Right forelimb (tissue), 1 donor: ENCODE data around the gene PIN1.
"Not testable (repeated sequence)": the region's sequence is repeated elsewhere in the genome, so short reads cannot be mapped to it uniquely, and the experiment has no call there.

Source experiments
- DNase-seq: peaks from one replicate; pipeline ENCODE4 v3.0.0-alpha.2; 2018

PIN1 gene

DNA sequence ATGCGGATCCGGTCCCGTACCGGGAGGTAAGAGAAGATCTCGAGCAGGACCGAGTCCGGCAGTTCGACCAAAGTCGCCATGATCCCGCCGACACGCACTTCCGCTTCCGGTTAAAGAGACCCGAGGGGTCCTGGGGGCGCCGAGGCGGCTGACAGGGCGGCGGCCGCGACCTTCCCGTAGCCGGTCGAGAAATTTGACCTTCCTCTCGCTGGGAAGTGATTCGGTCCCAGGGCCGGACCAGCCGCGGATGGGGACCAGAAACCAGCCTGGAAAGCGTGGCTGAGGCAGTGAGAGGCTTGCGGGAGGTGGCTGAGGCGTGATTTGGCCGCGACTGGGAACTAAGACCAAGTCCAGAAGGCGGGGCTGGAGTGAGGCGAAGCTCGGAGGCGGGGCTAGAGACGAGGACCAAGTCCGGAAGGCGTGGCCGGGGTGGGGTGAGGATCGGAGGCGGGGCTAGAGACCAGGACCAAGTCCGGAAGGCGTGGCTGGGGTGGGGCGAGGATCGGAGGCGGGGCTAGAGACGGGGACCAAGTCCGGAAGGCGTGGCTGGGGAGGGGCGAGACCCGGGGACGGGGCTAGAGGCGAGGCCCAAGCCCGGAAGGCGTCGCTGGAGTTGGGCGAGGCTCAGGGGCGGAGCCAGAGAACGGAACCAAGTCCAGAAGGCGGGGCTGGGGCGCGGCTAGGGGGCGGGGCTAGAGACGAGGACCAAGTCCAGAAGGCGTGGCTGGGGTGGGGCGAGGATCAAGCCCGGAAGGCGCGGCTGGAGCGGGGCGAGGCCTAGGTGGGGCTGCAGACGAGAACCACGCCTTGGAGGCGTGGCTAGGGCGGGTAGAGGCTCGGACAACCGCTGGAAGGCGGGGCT lies 16.2 kb upstream of the PIN1 start, which contains the start of gene FBXL12:
TSS of gene FBXL12 (minus strand) at position 346 of the 862 bp plus-strand sequence. CDS start at position 80, 266 bp downstream.
- DNase-seq = peak; percentile 100

DNA sequence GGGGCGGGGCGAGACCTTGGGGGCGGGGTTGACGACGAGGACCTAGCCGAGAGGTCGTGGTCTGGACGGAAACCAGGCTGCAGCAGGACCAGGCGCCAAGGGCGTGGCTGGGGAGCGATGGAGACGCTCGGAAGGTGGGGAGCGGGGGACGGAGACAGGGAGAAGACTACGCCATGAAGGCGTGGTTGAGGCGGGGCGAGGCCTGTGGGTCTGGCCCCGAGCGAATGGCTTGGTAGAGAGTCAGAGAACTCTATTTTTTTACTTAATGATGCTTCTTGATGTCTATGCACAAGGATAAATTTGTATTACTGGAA lies 15.6 kb upstream of the PIN1 start:
- DNase-seq = no peak

DNA sequence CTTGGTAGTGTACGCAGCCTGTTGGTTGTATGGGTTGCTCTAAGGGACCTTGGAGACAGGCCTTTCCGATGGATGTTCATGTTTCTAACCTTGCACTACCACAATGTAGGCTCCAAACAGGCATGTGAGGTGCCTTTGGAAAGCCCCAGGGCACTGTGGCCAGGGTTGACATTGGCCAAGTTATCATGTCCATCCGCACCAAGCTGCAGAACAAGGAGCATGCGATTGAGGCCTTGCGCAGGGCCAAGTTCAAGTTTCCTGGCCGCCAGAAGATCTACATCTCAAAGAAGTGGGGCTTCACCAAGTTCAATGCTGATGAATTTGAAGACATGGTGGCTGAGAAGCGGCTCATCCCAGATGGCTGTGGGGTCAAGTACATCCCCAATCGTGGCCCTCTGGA lies 15.1 kb upstream of the PIN1 start:
- not testable (repeated sequence) for DNase-seq

DNA sequence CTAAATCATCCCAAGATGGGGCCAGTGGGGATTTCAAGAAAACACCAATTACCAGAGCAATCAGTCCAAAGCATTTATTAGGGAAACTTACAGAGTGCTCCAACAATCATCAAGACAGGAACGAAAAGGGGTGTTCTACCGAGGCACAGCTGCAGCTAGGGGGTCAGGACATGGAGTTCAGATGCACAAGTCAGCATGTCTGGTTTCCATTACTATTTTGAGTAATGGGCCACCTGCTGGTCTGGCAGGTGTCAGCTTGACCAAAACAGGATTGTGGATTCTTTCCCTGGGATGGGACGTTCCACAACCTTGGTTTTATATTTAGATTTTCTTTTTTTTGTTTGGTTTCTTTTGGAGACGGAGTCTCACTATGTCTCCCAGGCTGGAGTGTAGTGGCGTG lies 11.3 kb upstream of the PIN1 start:
- DNase-seq = no peak

DNA sequence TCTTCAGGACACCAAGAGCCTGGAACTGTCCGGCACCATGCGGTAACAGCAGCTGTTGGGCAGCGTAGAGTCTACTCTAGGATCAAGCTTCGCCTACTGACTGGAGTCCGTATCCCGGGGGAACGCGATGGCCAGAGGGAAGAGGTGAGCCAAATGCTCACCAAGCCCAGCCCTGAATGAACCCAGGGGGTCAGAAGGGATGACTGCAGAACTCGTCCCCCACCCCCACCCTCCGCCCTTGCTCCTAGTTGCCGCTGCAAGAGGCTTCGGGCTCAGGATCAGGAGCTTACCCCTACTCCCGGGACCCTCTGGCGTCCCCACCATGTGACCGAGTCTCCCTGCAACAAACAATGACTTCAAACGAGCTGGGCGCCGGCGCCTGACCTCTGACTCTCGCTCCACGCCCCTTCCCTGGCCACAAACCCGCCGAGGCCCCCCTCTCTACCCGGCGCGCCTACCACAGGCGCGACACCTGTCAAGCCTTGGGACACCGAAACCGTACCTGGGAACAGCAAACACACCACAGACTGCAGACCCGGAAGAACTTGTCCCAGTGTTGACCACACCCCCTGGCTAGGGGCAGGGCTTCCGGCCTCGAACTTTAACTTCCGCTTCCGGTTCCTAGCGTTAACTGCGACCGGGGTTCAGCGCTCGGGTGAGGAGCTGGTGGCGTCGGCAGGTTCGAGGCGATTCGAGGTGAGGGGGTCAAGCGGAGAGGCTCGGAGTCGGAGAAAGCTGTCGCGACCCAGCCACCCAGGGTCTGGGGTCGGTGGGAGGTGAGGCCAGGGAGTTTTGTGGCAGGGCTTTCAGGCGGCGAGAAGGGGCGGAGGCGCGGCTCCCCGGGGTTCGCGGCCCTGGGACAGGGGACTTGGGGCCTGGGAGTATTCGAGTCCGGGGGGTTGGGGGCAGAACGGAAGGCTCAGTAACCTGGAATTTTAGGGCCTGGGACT lies 7.6 kb upstream of the PIN1 start, which contains the start of gene UBL5:
TSS of gene UBL5 (plus strand) at position 630 of the 950 bp plus-strand sequence. CDS start 420 bp downstream, outside the sequence.
- peak; percentile 91 for DNase-seq

DNA sequence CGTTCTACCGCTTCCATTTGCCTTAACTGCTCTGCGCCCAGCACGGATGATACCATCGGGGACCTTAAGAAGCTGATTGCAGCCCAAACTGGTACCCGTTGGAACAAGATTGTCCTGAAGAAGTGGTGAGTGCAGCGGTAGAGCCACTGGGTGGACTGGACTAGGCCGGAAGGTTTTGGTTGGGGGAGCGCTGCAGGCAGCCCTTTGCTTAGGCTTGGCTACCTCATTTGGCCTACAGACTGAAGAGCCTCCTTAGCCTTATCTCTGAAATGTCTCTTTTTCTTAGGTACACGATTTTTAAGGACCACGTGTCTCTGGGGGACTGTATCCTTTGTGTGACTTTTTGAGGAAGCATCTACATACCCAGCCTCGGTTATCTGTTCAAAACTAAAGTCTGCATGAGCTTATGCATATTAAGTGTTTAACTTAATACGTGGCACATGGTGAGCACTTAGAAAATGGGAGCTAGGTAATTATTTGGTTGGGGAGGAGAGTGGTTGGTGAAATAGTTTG lies 6.5 kb upstream of the PIN1 start:
- no peak for DNase-seq

DNA sequence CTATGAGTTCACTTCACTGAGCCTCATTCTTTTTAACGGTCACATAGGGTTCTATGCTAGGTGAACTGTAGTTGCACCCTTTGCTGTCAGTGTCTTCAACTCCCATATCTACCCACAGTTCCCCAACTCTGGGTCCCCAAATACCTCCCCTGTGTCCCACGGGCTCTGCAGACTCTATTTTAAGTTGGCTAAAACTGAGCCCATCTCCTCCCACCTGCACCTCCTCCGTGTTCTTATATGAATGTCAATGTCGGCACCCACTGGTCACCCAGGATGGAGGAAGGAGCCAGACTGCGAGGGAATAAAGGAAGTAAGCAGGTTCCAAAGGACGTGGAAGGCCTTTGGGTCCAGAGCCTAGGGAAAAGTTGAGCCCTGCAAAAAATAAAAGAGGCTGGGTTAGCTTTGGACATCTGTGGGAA lies 802 bp upstream of the PIN1 start:
- DNase-seq = no peak

DNA sequence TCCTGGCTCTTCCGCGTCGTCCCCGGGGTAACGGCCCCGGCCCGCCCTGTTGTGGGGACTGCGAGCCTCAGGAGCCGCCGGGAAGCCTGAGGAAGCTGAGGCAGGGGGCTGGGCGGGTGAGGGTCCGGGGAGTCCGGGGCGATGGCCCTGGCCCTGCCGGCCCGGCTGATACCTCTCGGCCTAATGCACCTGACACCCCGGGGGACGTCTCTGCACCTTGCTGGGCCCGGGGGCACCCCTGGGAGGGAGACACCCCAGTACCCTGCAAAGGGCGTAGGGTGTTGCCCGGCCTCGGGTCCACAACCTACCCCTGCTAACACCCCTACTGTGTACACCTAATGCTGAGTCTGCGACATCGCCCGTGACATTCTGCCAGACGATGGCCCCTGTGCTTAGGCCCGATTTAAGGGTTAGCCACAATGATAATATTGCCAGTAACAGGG lies 410 bp downstream of the PIN1 start:
- DNase-seq = no peak

DNA sequence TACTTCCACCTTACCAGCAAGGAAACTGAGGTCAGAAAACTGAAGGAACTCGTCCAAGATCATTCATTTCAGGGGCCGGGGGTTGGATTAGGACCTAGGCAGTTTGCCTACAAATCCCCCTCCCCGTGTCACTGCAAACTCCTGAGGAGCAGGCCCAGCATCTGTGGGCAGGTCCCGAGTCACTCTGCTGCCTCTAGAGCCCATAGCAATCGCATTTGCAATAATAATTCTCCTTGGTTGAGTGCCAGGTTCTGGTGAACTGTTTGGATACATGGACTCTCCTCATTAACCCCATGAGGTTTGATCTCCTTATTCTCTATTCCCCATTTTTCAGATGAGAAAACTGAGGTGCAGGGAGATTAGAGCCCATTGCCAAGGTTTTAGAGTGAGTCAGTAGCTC lies 903 bp downstream of the PIN1 start:
- no peak for DNase-seq

DNA sequence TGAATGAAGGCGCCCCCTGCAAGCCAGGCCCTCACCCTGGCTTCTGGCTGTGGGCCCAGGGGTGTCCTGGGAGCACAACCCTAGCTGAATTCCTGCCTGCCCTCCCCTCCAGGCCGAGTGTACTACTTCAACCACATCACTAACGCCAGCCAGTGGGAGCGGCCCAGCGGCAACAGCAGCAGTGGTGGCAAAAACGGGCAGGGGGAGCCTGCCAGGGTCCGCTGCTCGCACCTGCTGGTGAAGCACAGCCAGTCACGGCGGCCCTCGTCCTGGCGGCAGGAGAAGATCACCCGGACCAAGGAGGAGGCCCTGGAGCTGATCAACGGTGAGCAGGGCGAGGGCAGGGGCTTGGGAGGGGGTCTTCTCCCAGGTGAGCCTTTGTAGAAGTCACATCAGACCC lies 3.2 kb downstream of the PIN1 start:
- no peak for DNase-seq

DNA sequence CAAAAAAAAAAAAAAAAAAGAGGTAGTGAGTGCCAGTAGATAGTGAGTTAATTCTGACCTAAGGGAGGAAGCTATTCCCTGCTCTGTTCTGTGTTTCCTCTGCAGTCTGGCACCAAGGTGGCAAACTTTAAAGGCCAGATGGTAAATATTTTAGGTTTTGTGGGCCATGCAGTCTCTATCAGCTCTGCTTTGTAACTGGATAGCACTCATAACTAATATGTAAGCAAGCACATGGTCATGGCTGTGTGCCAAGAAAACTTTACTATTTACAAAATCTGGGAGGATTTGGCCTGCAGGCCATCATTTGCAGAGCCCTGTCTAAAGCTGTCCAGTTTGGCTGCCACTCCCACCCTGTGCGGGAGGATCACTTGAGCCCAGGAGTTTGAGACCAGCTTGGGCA lies 4.3 kb downstream of the PIN1 start:
- DNase-seq = no peak

DNA sequence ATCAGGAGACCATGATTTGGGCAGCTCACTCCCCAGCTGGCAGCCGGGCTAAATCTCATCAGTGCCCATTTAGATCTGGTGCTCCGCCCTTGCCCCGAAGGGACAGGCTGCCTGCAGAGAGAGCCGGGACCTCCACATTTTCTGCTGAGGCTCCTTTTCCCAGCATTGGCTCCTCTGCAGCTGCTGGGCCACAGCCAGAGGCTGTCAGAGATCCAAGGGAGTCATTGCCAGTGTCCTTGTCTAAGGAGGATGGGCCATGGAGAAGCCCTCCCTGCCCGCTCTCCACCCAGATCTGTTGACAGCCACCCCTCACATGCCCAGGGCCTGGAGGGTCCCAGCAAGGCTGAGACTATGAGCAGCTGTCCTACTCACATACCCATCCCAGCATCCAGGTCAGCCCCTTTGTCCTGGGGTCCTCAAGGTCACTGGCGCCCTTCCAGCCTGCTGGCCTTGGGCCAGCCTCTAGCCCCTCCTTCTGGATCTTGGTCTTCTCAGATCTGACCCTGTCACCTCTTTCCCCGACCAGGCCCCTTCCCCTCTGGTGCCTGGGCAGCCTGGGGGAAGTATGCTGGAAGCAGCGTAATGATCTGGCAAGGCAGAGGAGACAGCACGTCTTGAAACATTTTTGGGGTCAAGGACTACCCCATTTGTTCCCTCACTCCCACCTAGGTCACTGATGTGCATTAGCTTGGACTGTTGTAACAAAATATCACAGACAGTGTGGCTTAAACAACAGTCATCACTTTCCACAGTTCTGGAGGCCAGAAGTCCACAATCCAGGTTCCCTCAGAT lies 7.9 kb downstream of the PIN1 start:
- no peak for DNase-seq

DNA sequence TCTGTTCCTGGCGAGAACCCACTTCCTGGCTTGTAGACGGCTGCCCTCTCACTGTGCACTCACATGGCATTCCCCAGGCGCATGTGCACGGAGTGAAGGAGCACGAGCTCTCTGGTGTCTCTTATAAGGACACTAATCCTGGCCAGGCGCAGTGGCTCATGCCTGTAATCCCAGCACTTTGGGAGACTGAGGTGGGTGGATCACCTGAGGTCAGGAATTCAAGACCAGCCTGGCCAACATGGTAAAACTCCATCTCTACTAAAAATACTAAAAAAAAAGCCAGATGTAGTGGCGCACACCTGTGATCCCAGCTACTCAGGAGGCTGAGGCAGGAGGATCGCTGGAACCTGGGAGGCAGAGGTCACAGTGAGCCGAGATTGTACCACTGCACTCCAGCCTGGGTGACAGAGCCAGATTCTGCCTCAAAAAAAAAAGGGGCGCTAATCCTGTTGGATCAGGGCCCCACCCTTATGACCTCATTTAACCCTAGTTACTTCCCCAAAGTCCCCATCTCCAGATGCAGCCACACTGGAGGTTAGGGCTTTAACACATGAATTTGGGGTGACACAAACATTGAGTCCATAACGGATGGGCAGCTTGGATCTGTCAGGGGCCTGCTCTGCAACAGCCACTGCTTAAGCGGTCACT lies 8.6 kb downstream of the PIN1 start:
- not testable (repeated sequence) for DNase-seq

DNA sequence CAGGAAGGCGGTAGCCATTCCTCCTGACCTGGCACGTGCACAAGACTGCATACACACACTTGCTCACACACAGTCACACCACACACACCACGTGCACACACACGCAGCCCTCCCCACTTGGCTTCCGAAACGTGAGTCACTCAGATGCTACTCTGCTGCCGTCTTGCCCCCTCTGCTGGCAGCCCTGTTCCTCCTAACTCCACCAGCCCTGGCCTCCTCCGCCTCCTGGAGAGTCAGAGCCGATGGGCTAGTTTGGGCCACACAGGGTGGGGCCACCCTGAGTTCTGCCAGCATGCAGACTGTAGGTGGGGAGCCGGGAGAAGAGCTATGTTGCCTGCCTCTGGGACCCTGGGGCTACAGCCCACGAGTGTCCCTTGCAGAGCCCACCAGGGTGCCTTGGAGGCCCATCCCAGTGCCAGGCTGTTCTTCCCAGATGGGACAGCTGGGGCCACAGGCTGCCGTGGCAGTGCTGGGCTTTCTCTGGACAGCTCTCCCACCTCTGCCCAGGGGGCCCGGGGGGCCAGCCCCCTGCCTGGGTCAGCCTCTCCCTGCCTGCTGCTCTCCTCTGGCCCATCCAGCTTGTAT lies 12.1 kb downstream of the PIN1 start:
- DNase-seq = no peak

DNA sequence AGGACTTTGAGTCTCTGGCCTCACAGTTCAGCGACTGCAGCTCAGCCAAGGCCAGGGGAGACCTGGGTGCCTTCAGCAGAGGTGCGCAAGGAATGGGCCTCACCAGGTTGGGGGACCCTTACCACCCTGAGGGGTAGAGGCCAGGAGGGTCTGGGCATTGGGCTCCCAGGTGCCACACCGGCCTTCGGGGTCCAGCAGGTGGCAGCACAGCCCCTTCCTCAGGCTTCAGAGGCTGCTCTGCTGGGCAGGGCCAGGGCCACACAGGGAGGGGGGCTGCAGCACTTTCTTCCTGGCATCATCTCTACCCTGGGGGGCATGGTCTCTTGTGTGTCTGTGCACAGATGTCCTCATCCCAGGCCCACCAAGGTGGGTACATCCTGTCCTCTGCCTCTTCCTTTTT lies 12.9 kb downstream of the PIN1 start:
- no peak for DNase-seq

DNA sequence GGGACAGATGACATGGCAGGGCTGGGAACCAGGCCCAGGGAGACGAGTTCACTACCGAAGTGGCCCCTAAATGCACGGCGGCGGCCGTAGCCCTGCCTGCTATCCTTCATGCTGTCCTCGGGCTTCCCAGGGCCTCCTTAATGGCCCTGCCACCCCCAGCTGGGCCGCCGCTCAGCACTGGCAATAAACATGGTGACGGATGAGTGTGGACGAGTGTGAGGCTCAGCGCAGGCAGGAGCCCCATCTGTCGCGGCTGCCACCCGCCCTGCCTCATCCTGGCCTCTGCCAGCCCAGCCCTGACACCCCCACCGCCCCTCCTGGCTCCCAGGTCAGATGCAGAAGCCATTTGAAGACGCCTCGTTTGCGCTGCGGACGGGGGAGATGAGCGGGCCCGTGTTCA lies 13.6 kb downstream of the PIN1 start:
- DNase-seq = no peak

DNA sequence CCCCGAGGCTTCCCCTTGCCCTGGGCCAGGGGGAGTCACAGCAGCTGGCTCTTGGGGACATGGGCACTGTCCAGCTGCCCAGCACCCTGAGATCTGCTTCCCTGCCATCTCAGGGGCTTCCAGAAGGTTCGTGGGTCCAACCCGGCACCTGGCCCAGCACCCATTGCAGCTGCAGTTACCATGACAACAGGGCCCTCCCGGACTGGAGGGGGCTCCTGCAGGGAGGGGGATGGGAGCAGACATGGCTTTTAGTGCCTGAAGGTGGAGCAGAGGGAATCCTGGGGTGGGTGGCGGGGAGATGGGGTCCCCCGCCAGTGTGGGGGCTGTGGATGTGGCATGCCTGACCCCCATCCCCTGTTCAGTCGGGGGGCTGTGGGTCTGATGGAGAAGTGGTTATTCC lies 14.7 kb downstream of the PIN1 start:
- DNase-seq = no peak

DNA sequence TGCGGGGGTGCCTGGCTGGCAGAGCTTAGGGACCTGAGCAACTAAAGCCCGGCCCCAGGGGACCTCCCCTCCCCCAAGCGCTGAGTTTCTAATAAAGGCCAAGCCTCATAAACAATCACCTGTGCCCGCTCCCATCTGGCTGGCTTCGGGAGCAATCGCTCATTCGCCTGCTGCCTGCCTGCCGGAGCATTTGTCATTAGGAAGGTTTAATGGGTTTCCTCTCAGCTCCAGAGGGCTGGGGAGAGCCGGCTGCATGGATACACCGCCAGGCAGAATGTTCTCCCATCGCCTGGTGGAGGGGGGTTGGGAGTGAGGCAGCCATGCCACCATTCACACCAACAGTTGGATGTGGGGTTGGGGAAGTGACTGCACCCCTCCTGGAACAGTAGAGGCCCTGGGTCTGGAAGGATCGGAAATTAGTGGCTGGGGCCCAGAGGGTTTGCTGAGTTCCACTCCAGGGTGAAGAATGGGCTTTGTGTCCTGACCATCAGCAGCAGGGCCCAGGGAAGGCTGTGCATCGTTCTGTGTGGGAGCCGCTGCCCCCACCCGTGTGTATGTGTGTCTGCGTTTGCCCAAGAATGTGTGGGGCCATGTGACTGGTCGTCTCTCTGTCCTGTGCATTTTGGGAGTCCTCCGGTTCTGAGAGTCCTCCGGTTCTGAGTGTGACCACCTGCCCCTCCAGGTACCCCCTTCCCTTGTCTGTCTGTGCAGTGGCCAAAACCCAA lies 15.3 kb downstream of the PIN1 start:
- DNase-seq = no peak

DNA sequence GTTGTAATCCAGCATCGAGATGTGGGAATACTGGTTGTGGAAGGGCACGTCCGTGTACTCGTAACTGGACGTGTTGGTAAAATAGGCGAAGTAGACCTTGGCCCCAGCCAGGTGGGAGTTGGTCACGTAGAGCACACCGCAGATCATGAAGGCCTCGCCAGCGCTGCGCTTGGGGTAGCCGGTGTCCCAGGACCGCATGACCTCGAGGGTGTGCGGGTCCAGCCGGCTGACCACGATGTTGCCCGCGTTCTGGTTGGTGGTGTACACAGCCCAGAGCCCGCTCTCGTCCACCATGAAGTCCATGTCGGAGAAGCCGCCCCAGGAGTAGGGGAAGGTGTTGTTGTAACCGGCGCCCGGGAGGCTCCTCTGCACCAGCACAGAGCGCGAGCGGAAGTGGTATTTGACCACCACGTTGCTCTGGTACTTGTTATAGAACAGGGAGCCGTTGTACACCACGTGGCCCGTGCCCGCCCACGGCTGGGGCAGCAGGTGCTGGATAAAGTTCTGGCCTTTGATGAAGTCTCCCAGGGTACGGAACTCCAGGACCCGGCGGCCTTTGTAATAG lies 19.2 kb downstream of the PIN1 start:
- DNase-seq = no peak

DNA sequence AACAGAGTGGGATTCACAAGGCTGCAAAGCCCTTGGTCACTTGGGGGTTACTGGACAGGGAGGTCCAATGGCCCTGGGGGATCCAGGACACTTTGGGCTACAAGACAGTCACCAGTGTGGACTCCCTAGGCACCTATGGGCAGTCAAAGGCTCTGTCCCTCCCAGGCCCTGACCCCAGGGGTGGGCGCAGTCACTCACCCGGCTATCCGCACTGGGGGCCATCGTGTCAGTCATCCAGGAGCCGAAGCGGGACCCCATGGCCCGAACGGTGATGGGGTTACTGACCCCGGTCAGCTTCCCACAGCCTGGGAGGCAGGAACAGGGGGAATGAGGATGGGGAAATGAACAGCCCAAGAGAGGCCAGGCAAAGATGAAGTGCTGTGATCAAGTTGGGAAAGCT lies 21.5 kb downstream of the PIN1 start:
- DNase-seq = no peak
